CD4-positive, alpha-beta T cell (primary cell): ENCODE results near the gene GPC2. TPM values are rescaled to one million over a fixed set of nuclear protein-coding genes. Genes with fewer than 3 reads are reported as not detected.

Source experiments
- ATAC-seq: fragments of 200-7000 bp; cut with Tn5 transposase; one replicate; pipeline ENCODE4 v1.10.0; 2022; ENCODE audit warnings: mild to moderate bottlenecking; ENCODE audit not compliant: poor library complexity
- CTCF ChIA-PET: fragments of 350-600 bp; sonication (Branson Sonifier 250); formaldehyde crosslinking; loops from one replicate; lab custom pipeline; 2021; ENCODE audit warnings: antibody characterized with exemption, inconsistent platforms; lab: Charles Lee
- POLR2A ChIA-PET: fragments of 350-600 bp; sonication (Branson Sonifier 250); formaldehyde crosslinking; loops from one replicate; lab custom pipeline; 2021; ENCODE audit warnings: antibody characterized with exemption, inconsistent platforms; lab: Charles Lee
- DNase-seq, 14 experiments: peaks; one replicate each; pipeline ENCODE4 v3.0.0-alpha.2; 2013 to 2020; ENCODE audit warnings: mixed read lengths in 2 of 14
- H3K27ac ChIP-seq, 2 donors: one replicate each; pipeline versions ENCODE4 v1.5.1 to v1.7.0; 2013; ENCODE audit warnings: low read length in 2 of 2, low read depth in 1 of 2, mild to moderate bottlenecking in 1 of 2
- H3K27me3 ChIP-seq, 2 experiments: 1 replicate in 1 of 2; 2 replicates in 1 of 2; pipeline versions ENCODE4 v1.6.1 to v1.7.0; 2013; ENCODE audit warnings: low read length in 2 of 2, control low read depth in 1 of 2, mild to moderate bottlenecking in 1 of 2, moderate library complexity in 1 of 2; ENCODE audit not compliant: insufficient read depth in 2 of 2, control insufficient read depth in 1 of 2
- H3K36me3 ChIP-seq: one replicate; pipeline ENCODE4 v1.6.1; 2013; ENCODE audit warnings: low read length, control low read depth; ENCODE audit not compliant: insufficient read depth
- H3K4me1 ChIP-seq: one replicate; pipeline ENCODE4 v1.6.1; 2013; ENCODE audit warnings: low read length, control low read depth; ENCODE audit not compliant: insufficient read depth
- H3K4me3 ChIP-seq: one replicate; pipeline ENCODE4 v1.5.1; 2013; ENCODE audit warnings: mild to moderate bottlenecking, low read length, moderate library complexity
- H3K9me3 ChIP-seq, 2 experiments: 1 replicate in 1 of 2; 2 replicates in 1 of 2; pipeline versions ENCODE4 v1.6.1 to v1.7.0; 2013; ENCODE audit warnings: low read length in 2 of 2, mild to moderate bottlenecking in 2 of 2, control low read depth in 1 of 2, moderate library complexity in 1 of 2; ENCODE audit not compliant: control insufficient read depth in 1 of 2, insufficient read depth in 1 of 2
- H3K27ac Mint-ChIP-seq: one replicate; pipeline ENCODE4 v1.8.0; 2020; ENCODE audit warnings: mixed read lengths
- H3K27me3 Mint-ChIP-seq: one replicate; pipeline ENCODE4 v1.8.0; 2021; ENCODE audit warnings: mixed read lengths
- H3K36me3 Mint-ChIP-seq: one replicate; pipeline ENCODE4 v1.8.0; 2021; ENCODE audit warnings: low read depth, mixed read lengths
- H3K4me1 Mint-ChIP-seq: one replicate; pipeline ENCODE4 v1.8.0; 2021; ENCODE audit warnings: low read depth, mixed read lengths
- H3K4me3 Mint-ChIP-seq: one replicate; pipeline ENCODE4 v1.8.0; 2020; ENCODE audit warnings: mild to moderate bottlenecking, mixed read lengths
- H3K9me3 Mint-ChIP-seq: one replicate; pipeline ENCODE4 v1.8.0; 2020; ENCODE audit warnings: mixed read lengths
- CTCF ChIP-seq: fragments of 200-600 bp; IDR thresholded peaks from one replicate; pipeline ENCODE4 v1.8.0; 2022; ENCODE audit warnings: antibody characterized with exemption, mild to moderate bottlenecking
- intact Hi-C, 2 experiments: fragments of 100-400 bp; cut with DNase I in 1 of 2; cut with micrococcal nuclease in 1 of 2; formaldehyde crosslinking; loops; one replicate each; pipeline versions ENCODE4 v1.15.1 to v1.9.0; 2023 to 2025; cut with DNase I, micrococcal nuclease
- total RNA-seq, 174 experiments: library from RNA in 2 of 174; stranded (reverse) in 2 of 174; gene quantifications; one replicate each; pipeline ENCODE4 v1.2.3 and lab custom pipeline; 2021 to 2026

The GPC2 gene
- total RNA-seq, 2 experiments from 2014 or later, result 16.4 to 18.7 TPM

- Mint-ChIP-seq H3K36me3 (no peaks in the 10 kb centered on the region), H3K4me3 (no peak overlapping the region), H3K27me3 (no peaks in the 10 kb centered on the region), H3K9me3 (no peaks in the 10 kb centered on the region), H3K27ac (peak overlapping the region; percentile 26), H3K4me1 (peaks cover 13% of the 10 kb centered on the region)
- no peak for TF ChIP-seq CTCF
- Histone ChIP-seq H3K9me3 (no peaks in the 10 kb centered on the region), H3K4me1 (peaks cover 8% of the 10 kb centered on the region), H3K36me3 (no peaks in the 10 kb centered on the region), H3K4me3 (no peak overlapping the region), H3K27ac (no peak overlapping the region), H3K27me3 (no peaks in the 10 kb centered on the region)
- peak; percentile 65 for ATAC-seq
- POLR2A ChIA-PET, result interaction anchor here (0.9 to 2.0 kb wide), 4 partner anchors 10 to 34 kb away, joined by 3 to 12 read pairs (median 4); partner anchors contain the start of genes LAMTOR4 and MBLAC1
- DNase-seq, result peak in 1 of 14 experiments; percentile 36
- CTCF ChIA-PET, result interaction anchor here (0.7 to 1.2 kb wide), 2 partner anchors 8 to 23 kb away, joined by 3 read pairs; no protein-coding TSS in a partner anchor
- intact Hi-C loops, result no loop called here
Measured at GRCh38 chr7:100137851-100138760, 39.1 kb downstream of the GPC2 start.

- peak; percentile 77 for ATAC-seq
- peak; percentile 82 for TF ChIP-seq CTCF
Measured at GRCh38 chr7:100132697-100133151, 44.5 kb downstream of the GPC2 start.

GRCh38 chr7:100132126-100132525 lies 45.1 kb downstream of the GPC2 start:
- no peaks in the 10 kb centered on the region for H3K9me3 ChIP-seq
- H3K36me3 Mint-ChIP-seq, result peaks cover 1% of the 10 kb centered on the region
- no peak for TF ChIP-seq CTCF
- CTCF ChIA-PET, result interaction anchor here (0.8 to 2.3 kb wide), 15 partner anchors 12 to 276 kb away, joined by 3 to 14 read pairs (median 4); partner anchors contain the start of gene GAL3ST4
- H3K4me1 Mint-ChIP-seq, result peaks cover 15% of the 10 kb centered on the region
- no peaks in the 10 kb centered on the region for H3K9me3 Mint-ChIP-seq
- ATAC-seq (no peak), DNase-seq (no peak)
- no peak overlapping the region for H3K27ac ChIP-seq
- H3K4me3 Mint-ChIP-seq, result peak overlapping the region; percentile 62
- H3K27me3 Mint-ChIP-seq, result no peaks in the 10 kb centered on the region
- no peak overlapping the region for H3K4me3 ChIP-seq
- intact Hi-C loops, result loop anchor here (1.0 to 5.0 kb wide), 7 partner anchors 17 to 276 kb away; partner anchors contain the start of genes AZGP1 (in 1 of the 2), LAMTOR4 (in 1 of the 2) and PVRIG (in 1 of the 2)
- peaks cover 23% of the 10 kb centered on the region for H3K4me1 ChIP-seq
- H3K36me3 ChIP-seq, result no peaks in the 10 kb centered on the region
- no peaks in the 10 kb centered on the region for H3K27me3 ChIP-seq
- POLR2A ChIA-PET, result interaction anchor here (0.7 to 1.2 kb wide), 11 partner anchors 16 to 297 kb away, joined by 3 to 7 read pairs (median 4); partner anchors contain the start of genes GPC2, LAMTOR4, MCM7 and MEPCE
- peak overlapping the region; percentile 42 for H3K27ac Mint-ChIP-seq

More at GRCh38 chr7:100132697-100133151, 44.5 kb downstream of the GPC2 start:
- Mint-ChIP-seq H3K27me3 (no peaks in the 10 kb centered on the region), H3K4me1 (peaks cover 15% of the 10 kb centered on the region), H3K4me3 (peak overlapping the region; percentile 62), H3K36me3 (no peaks in the 10 kb centered on the region), H3K9me3 (no peaks in the 10 kb centered on the region), H3K27ac (peak overlapping the region; percentile 42)
- peak; percentile 48 to 83 (median 62) for DNase-seq
- Histone ChIP-seq H3K9me3 (no peaks in the 10 kb centered on the region), H3K4me1 (peaks cover 23% of the 10 kb centered on the region), H3K27me3 (no peaks in the 10 kb centered on the region), H3K4me3 (no peak overlapping the region), H3K36me3 (no peaks in the 10 kb centered on the region), H3K27ac (no peak overlapping the region)
- POLR2A ChIA-PET, result interaction anchor here (0.7 to 1.2 kb wide), 12 partner anchors 15 to 296 kb away, joined by 3 to 9 read pairs (median 4); partner anchors contain the start of genes GPC2, LAMTOR4, MCM7 and MEPCE
- intact Hi-C loops, result loop anchor here (1.0 to 5.0 kb wide), 7 partner anchors 16 to 276 kb away; partner anchors contain the start of genes AZGP1 (in 1 of the 2), LAMTOR4 (in 1 of the 2) and PVRIG (in 1 of the 2)
- CTCF ChIA-PET, result interaction anchor here (0.7 to 1.5 kb wide), 21 partner anchors 11 to 275 kb away, joined by 3 to 11 read pairs (median 4); partner anchors contain the start of genes GPC2, LAMTOR4 and STAG3
